ENCODE results near the gene GOLGA1.

- TF ChIP-seq, protein P1, sequence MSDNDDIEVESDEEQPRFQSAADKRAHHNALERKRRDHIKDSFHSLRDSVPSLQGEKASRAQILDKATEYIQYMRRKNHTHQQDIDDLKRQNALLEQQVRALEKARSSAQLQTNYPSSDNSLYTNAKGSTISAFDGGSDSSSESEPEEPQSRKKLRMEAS (IDR thresholded peaks at IDR 0.05; ENCODE audit: low read depth): no peak
- TF ChIP-seq, protein P2, sequence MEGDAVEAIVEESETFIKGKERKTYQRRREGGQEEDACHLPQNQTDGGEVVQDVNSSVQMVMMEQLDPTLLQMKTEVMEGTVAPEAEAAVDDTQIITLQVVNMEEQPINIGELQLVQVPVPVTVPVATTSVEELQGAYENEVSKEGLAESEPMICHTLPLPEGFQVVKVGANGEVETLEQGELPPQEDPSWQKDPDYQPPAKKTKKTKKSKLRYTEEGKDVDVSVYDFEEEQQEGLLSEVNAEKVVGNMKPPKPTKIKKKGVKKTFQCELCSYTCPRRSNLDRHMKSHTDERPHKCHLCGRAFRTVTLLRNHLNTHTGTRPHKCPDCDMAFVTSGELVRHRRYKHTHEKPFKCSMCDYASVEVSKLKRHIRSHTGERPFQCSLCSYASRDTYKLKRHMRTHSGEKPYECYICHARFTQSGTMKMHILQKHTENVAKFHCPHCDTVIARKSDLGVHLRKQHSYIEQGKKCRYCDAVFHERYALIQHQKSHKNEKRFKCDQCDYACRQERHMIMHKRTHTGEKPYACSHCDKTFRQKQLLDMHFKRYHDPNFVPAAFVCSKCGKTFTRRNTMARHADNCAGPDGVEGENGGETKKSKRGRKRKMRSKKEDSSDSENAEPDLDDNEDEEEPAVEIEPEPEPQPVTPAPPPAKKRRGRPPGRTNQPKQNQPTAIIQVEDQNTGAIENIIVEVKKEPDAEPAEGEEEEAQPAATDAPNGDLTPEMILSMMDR (IDR thresholded peaks at IDR 0.05): no peak
- TF ChIP-seq YY1 (IDR thresholded peaks at IDR 0.05; ENCODE audit: low read depth): no peak
Observed at GRCh38 chr9:124947727-124948391, 7.0 kb upstream of the GOLGA1 start.
